ENCODE measurements around the gene INPP4B.

Gene INPP4B

DNA sequence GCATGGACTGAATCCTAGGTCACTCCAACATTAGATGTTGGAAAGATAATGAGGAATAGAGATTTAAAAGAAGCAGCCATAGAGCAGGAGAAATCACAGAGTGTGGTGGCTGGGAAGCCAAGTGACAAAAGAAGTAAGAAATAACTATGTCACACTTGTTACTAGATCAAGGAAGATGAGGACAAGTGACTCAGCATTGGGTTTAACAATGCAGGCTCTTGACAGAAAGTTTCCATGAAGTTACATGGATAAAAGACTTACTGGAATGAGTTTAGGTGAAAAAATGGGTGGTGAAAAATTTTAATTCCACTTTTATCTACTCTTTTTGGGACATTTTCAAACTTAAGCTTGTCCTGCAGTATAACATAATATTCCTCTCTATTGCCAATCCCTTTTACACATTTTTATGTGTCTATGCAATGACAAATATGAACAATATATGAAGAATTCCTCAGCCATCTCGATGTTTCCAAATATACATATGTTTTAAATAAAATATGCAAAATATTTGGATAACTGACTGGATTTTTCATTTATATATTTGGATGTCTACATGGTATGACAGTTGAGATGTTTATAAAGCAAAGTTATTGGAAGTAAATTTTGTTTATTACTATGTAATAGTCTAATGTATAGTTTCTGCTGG is 747.1 kb downstream of the INPP4B start:
- H3K79me2 ChIP-seq (ENCODE audit: insufficient read depth, low read length), result no peaks in the 10 kb centered on the region
- H2AFZ ChIP-seq (ENCODE audit: low read length), result no peak overlapping the region
- H3K4me3 ChIP-seq (ENCODE audit: low read depth, low read length, poor library complexity, severe bottlenecking), result no peak overlapping the region
- no peaks in the 10 kb centered on the region for H3K27me3 ChIP-seq (ENCODE audit: insufficient read depth, low read length)
- no peak overlapping the region for H3K9ac ChIP-seq (ENCODE audit: low read length)
- H3K4me1 ChIP-seq (ENCODE audit: insufficient read depth, low read length, severe bottlenecking), result no peaks in the 10 kb centered on the region
- no peak overlapping the region for H3K4me2 ChIP-seq (ENCODE audit: low read length)
- H3K27ac ChIP-seq (ENCODE audit: low read depth, low read length, poor library complexity, severe bottlenecking), result no peak overlapping the region
- H3K36me3 ChIP-seq (ENCODE audit: insufficient read depth, low read length), result no peaks in the 10 kb centered on the region
- no peaks in the 10 kb centered on the region for H4K20me1 ChIP-seq (ENCODE audit: insufficient read depth, low read length)
- no peak for TF ChIP-seq EZH2 (IDR thresholded peaks at IDR 0.05; ENCODE audit: borderline replicate concordance, low read length)
- TF ChIP-seq, protein P1, sequence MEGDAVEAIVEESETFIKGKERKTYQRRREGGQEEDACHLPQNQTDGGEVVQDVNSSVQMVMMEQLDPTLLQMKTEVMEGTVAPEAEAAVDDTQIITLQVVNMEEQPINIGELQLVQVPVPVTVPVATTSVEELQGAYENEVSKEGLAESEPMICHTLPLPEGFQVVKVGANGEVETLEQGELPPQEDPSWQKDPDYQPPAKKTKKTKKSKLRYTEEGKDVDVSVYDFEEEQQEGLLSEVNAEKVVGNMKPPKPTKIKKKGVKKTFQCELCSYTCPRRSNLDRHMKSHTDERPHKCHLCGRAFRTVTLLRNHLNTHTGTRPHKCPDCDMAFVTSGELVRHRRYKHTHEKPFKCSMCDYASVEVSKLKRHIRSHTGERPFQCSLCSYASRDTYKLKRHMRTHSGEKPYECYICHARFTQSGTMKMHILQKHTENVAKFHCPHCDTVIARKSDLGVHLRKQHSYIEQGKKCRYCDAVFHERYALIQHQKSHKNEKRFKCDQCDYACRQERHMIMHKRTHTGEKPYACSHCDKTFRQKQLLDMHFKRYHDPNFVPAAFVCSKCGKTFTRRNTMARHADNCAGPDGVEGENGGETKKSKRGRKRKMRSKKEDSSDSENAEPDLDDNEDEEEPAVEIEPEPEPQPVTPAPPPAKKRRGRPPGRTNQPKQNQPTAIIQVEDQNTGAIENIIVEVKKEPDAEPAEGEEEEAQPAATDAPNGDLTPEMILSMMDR (IDR thresholded peaks at IDR 0.05; ENCODE audit: low read length), result no peak
- no peaks in the 10 kb centered on the region for H3F3A ChIP-seq (ENCODE audit: insufficient read depth, low read length)
- no peaks in the 10 kb centered on the region for H3K9me2 ChIP-seq (ENCODE audit: low read depth, low read length)
- no peaks in the 10 kb centered on the region for H3K9me3 ChIP-seq (ENCODE audit: low read length)

DNA sequence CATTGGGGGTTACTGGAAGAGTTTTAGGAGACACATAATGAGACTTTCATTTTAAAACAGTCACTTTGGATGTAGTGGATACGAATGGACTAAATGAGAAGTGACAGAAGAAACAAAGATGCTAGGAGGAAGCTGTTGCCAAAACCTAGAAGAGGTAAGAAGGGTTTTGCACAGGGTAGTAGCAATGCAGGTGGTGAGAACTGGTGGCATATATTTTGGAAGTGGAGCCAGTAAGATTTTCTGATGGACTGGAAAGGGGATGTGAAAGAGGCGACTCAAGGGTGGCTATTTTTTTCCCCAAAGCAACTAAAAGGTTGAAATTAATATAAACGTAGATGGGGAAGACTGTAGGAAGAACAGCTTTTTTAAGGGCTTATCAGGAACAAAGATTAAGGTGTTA is 747.7 kb downstream of the INPP4B start:
- H3K36me3 ChIP-seq (ENCODE audit: insufficient read depth, low read length), result no peaks in the 10 kb centered on the region
- no peaks in the 10 kb centered on the region for H3K4me1 ChIP-seq (ENCODE audit: insufficient read depth, low read length, severe bottlenecking)
- H3F3A ChIP-seq (ENCODE audit: insufficient read depth, low read length), result no peaks in the 10 kb centered on the region
- no peaks in the 10 kb centered on the region for H3K27me3 ChIP-seq (ENCODE audit: insufficient read depth, low read length)
- no peaks in the 10 kb centered on the region for H3K9me3 ChIP-seq (ENCODE audit: low read length)
- no peak overlapping the region for H3K4me3 ChIP-seq (ENCODE audit: low read depth, low read length, poor library complexity, severe bottlenecking)
- no peak overlapping the region for H3K27ac ChIP-seq (ENCODE audit: low read depth, low read length, poor library complexity, severe bottlenecking)
- H3K79me2 ChIP-seq (ENCODE audit: insufficient read depth, low read length), result no peaks in the 10 kb centered on the region
- H3K9ac ChIP-seq (ENCODE audit: low read length), result no peak overlapping the region
- H2AFZ ChIP-seq (ENCODE audit: low read length), result no peak overlapping the region
- H3K4me2 ChIP-seq (ENCODE audit: low read length), result no peak overlapping the region
- H3K9me2 ChIP-seq (ENCODE audit: low read depth, low read length), result no peaks in the 10 kb centered on the region
- TF ChIP-seq EZH2 (IDR thresholded peaks at IDR 0.05; ENCODE audit: borderline replicate concordance, low read length), result no peak
- TF ChIP-seq, protein P1 (IDR thresholded peaks at IDR 0.05; ENCODE audit: low read length), result no peak
- H4K20me1 ChIP-seq (ENCODE audit: insufficient read depth, low read length), result no peaks in the 10 kb centered on the region

DNA sequence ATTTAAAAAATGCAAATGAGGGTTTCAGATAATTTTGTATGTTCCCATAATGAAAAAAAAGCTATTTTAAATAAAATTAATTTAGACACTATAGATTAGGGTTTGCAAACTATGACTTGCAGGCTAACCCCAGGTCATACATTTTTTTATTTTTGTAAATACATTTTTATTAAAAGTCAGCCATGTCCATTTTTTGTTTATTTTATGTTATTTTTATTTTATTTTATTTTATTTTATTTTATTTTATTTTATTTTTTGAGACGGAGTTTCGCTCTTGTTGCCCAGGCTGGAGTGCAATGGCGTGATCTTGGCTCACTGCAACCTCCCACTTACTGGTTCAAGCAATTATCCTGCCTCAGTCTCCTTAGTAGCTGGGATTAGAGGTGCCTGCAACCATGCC is 749.1 kb downstream of the INPP4B start:
- H3K4me3 ChIP-seq (ENCODE audit: low read depth, low read length, poor library complexity, severe bottlenecking), result no peak overlapping the region
- no peaks in the 10 kb centered on the region for H3K9me3 ChIP-seq (ENCODE audit: low read length)
- H3K9ac ChIP-seq (ENCODE audit: low read length), result no peak overlapping the region
- H3F3A ChIP-seq (ENCODE audit: insufficient read depth, low read length), result no peaks in the 10 kb centered on the region
- H3K4me1 ChIP-seq (ENCODE audit: insufficient read depth, low read length, severe bottlenecking), result no peaks in the 10 kb centered on the region
- no peak overlapping the region for H2AFZ ChIP-seq (ENCODE audit: low read length)
- no peak overlapping the region for H3K4me2 ChIP-seq (ENCODE audit: low read length)
- H4K20me1 ChIP-seq (ENCODE audit: insufficient read depth, low read length), result no peaks in the 10 kb centered on the region
- no peaks in the 10 kb centered on the region for H3K79me2 ChIP-seq (ENCODE audit: insufficient read depth, low read length)
- no peaks in the 10 kb centered on the region for H3K9me2 ChIP-seq (ENCODE audit: low read depth, low read length)
- no peak overlapping the region for H3K27ac ChIP-seq (ENCODE audit: low read depth, low read length, poor library complexity, severe bottlenecking)
- H3K36me3 ChIP-seq (ENCODE audit: insufficient read depth, low read length), result no peaks in the 10 kb centered on the region
- no peaks in the 10 kb centered on the region for H3K27me3 ChIP-seq (ENCODE audit: insufficient read depth, low read length)
- no peak for TF ChIP-seq EZH2 (IDR thresholded peaks at IDR 0.05; ENCODE audit: borderline replicate concordance, low read length)
- TF ChIP-seq, protein P1 (IDR thresholded peaks at IDR 0.05; ENCODE audit: low read length), result no peak
